Testis (tissue), 3 donors: ENCODE measurements around the gene DNAJC6. TPM values are rescaled to one million over a fixed set of nuclear protein-coding genes. Genes with fewer than 3 reads are reported as not detected.

Experiments
- DNase-seq: peaks from one replicate; pipeline ENCODE4 v3.0.0-alpha.2; 2019
- H3K27ac ChIP-seq, 2 donors: fragments of 200-600 bp; sonication (generic); one replicate each; pipeline ENCODE4 v1.5.1; 2019
- H3K27me3 ChIP-seq: fragments of 200-600 bp; sonication (generic); one replicate; pipeline ENCODE4 v1.5.1; 2019
- H3K36me3 ChIP-seq: fragments of 200-600 bp; sonication (generic); one replicate; pipeline ENCODE4 v1.5.1; 2017; ENCODE audit warnings: low read depth; ENCODE audit errors: missing control alignments
- H3K4me1 ChIP-seq: fragments of 200-600 bp; sonication (generic); one replicate; pipeline ENCODE4 v1.5.1; 2019
- H3K4me3 ChIP-seq, 2 donors: fragments of 200-600 bp; sonication (generic); one replicate each; pipeline ENCODE4 v1.5.1; 2017 to 2019
- H3K9me3 ChIP-seq: fragments of 200-600 bp; sonication (generic); one replicate; pipeline ENCODE4 v1.5.1; 2017
- CTCF ChIP-seq, 3 experiments: fragments of 450-650 bp in 2 of 3; fragments of 200-600 bp in 1 of 3; sonication (generic) in 1 of 3; IDR thresholded peaks; one replicate each; pipeline ENCODE4 v1.5.1; 2016 to 2019; ENCODE audit warnings: antibody characterized with exemption in 3 of 3, mild to moderate bottlenecking in 2 of 3, moderate library complexity in 1 of 3
- POLR2A ChIP-seq: fragments of 450-650 bp; IDR thresholded peaks from one replicate; pipeline ENCODE4 v1.6.1; 2017; ENCODE audit warnings: antibody characterized with exemption, mild to moderate bottlenecking, moderate library complexity
- WGBS, 2 donors: methylation state at CpG; one replicate each; pipeline ENCODE4 v1.1.5; 2018; 5-methylcytosine and 5-hydroxymethylcytosine counted together
- intact Hi-C: fragments of 100-400 bp; cut with DNase I; formaldehyde crosslinking; loops from one replicate; pipeline ENCODE4 v1.15.1; 2023; ENCODE audit warnings: low total_unique reads
- polyA plus RNA-seq: library from polyadenylated mRNA; stranded (reverse); fragments of 350-450 nt; fragmentation: Illumina TruSeq; extraction: RNeasy Lipid Tissue Mini Kit (QIAGEN cat#74804); gene quantifications from one replicate; pipeline ENCODE4 v1.2.3, GENCODE V29; 2014; ENCODE audit warnings: low read depth, low replicate concordance; ENCODE audit not compliant: insufficient read depth
- total RNA-seq, 2 donors: library from RNA; depleted of rRNA; stranded (reverse); fragments of >200 nt; gene quantifications; one replicate each; pipeline ENCODE4 v1.2.3, GENCODE V29; 2016

The DNAJC6 gene
- total and polyA plus RNA-seq, 3 donors from 2014 or later = 5.1 to 7.3 (median 5.2) TPM

- Histone ChIP-seq H3K9me3 (no peaks in the 10 kb centered on the region), H3K36me3 (no peaks in the 10 kb centered on the region), H3K4me1 (no peaks in the 10 kb centered on the region), H3K27ac (no peak overlapping the region), H3K4me3 (no peak overlapping the region), H3K27me3 (no peaks in the 10 kb centered on the region)
- intact Hi-C loops = no loop called here
- TF ChIP-seq CTCF (IDR thresholded peaks at IDR 0.05) = no peak
- TF ChIP-seq POLR2A = no peak
- no peak for DNase-seq
- 10 to 13% methylated on average over 15 of the region's 15 CpGs for WGBS, 2 donors
These were observed 45.0 kb upstream of the DNAJC6 start for GRCh38 chr1:65264197-65264929.

- TF ChIP-seq CTCF (IDR thresholded peaks at IDR 0.05) (no peak), POLR2A (no peak)
- H3K9me3 ChIP-seq = no peaks in the 10 kb centered on the region
- no peak overlapping the region for H3K27ac ChIP-seq
- intact Hi-C loops = no loop called here
- WGBS, 2 donors = 3 to 9% methylated on average over 7 of the region's 7 CpGs
- no peaks in the 10 kb centered on the region for H3K4me1 ChIP-seq
- no peak for DNase-seq
- no peaks in the 10 kb centered on the region for H3K36me3 ChIP-seq
- peak overlapping the region; percentile 58 to 69 for H3K4me3 ChIP-seq
- no peaks in the 10 kb centered on the region for H3K27me3 ChIP-seq
These were observed 44.1 kb upstream of the DNAJC6 start for GRCh38 chr1:65265296-65265650.

- no peaks in the 10 kb centered on the region for H3K4me1 ChIP-seq
- H3K27me3 ChIP-seq = no peaks in the 10 kb centered on the region
- DNase-seq = peak; percentile 65
- no peaks in the 10 kb centered on the region for H3K9me3 ChIP-seq
- H3K36me3 ChIP-seq = no peaks in the 10 kb centered on the region
- intact Hi-C loops = no loop called here
- peak overlapping the region; percentile 58 to 69 for H3K4me3 ChIP-seq
- TF ChIP-seq POLR2A = no peak
- peak in 1 of 3 experiments; percentile 7 for TF ChIP-seq CTCF (IDR thresholded peaks at IDR 0.05)
- no peak overlapping the region for H3K27ac ChIP-seq
- 4 to 5% methylated on average over 41 to 56 of the region's 59 CpGs for WGBS, 2 donors
These were observed 43.5 kb upstream of the DNAJC6 start for GRCh38 chr1:65265651-65266351.

- Histone ChIP-seq H3K9me3 (no peaks in the 10 kb centered on the region), H3K27ac (no peak overlapping the region), H3K27me3 (no peaks in the 10 kb centered on the region), H3K36me3 (no peaks in the 10 kb centered on the region), H3K4me1 (no peaks in the 10 kb centered on the region), H3K4me3 (no peak overlapping the region)
- TF ChIP-seq CTCF (IDR thresholded peaks at IDR 0.05) = no peak
- TF ChIP-seq POLR2A = no peak
- intact Hi-C loops = no loop called here
- no peak for DNase-seq
- WGBS, 2 donors = 41 to 44% methylated on average over 1 of the region's 1 CpG
These were observed 42.9 kb upstream of the DNAJC6 start for GRCh38 chr1:65266476-65266875.
